Activated naive CD4-positive, alpha-beta T cell treated with anti-CD3 and anti-CD28 coated beads for 36 hours (primary cell): ENCODE results near the gene DDO. TPM values are rescaled to one million over a fixed set of nuclear protein-coding genes. Genes with fewer than 3 reads are reported as not detected.

Experiments
- CTCF ChIA-PET: fragments of 350-600 bp; sonication (Branson Sonifier 250); formaldehyde crosslinking; loops from one replicate; lab custom pipeline; 2021; ENCODE audit warnings: antibody characterized with exemption; lab: Charles Lee
- DNase-seq: peaks from one replicate; pipeline ENCODE4 v3.0.0-alpha.2; 2020
- H3K27ac Mint-ChIP-seq: one replicate; pipeline ENCODE4 v1.8.0; 2021; ENCODE audit warnings: mild to moderate bottlenecking, mixed read lengths
- H3K27me3 Mint-ChIP-seq: one replicate; pipeline ENCODE4 v1.8.0; 2021; ENCODE audit warnings: low read depth, mixed read lengths
- H3K36me3 Mint-ChIP-seq: one replicate; pipeline ENCODE4 v1.8.0; 2021; ENCODE audit warnings: low read depth, mixed read lengths
- H3K4me1 Mint-ChIP-seq: one replicate; pipeline ENCODE4 v1.8.0; 2021; ENCODE audit warnings: low read depth, mixed read lengths
- H3K4me3 Mint-ChIP-seq: one replicate; pipeline ENCODE4 v1.8.0; 2021; ENCODE audit warnings: mild to moderate bottlenecking, moderate library complexity, mixed read lengths
- H3K9me3 Mint-ChIP-seq: one replicate; pipeline ENCODE4 v1.8.0; 2021; ENCODE audit warnings: mixed read lengths
- intact Hi-C: fragments of 100-400 bp; cut with micrococcal nuclease; formaldehyde crosslinking; loops from one replicate; pipeline ENCODE4 v1.15.1; 2023
- total RNA-seq, 2 experiments: library from RNA; stranded (reverse); gene quantifications; one replicate each; pipeline ENCODE4 v1.2.3, GENCODE V29; 2021

Gene DDO
- total RNA-seq, 2 experiments from 2014 or later = not detected

GRCh38 chr6:110390404-110390803 lies 25.0 kb downstream of the DDO start:
- Mint-ChIP-seq H3K4me3 (no peak overlapping the region), H3K27me3 (no peaks in the 10 kb centered on the region), H3K36me3 (no peaks in the 10 kb centered on the region), H3K4me1 (peaks cover 6% of the 10 kb centered on the region), H3K9me3 (no peaks in the 10 kb centered on the region), H3K27ac (no peak overlapping the region)
- DNase-seq = no peak
- intact Hi-C loops = loop anchor here (1.0 kb wide), 1 partner anchor 212 kb away; no protein-coding TSS in a partner anchor
- CTCF ChIA-PET = interaction anchor here (0.6 to 6.2 kb wide), 15 partner anchors 8 to 774 kb away, joined by 3 to 74 read pairs (median 4); partner anchors contain the start of gene WASF1

GRCh38 chr6:110389689-110390382 lies 25.5 kb downstream of the DDO start:
- Mint-ChIP-seq H3K27me3 (no peaks in the 10 kb centered on the region), H3K27ac (no peak overlapping the region), H3K4me3 (no peak overlapping the region), H3K9me3 (no peaks in the 10 kb centered on the region), H3K36me3 (no peaks in the 10 kb centered on the region), H3K4me1 (peaks cover 6% of the 10 kb centered on the region)
- no peak for DNase-seq
- intact Hi-C loops = loop anchor here (1.0 kb wide), 1 partner anchor 212 kb away; no protein-coding TSS in a partner anchor
- CTCF ChIA-PET = interaction anchor here (0.6 to 6.2 kb wide), 18 partner anchors 8 to 773 kb away, joined by 3 to 74 read pairs (median 3); partner anchors contain the start of gene WASF1

- no peaks in the 10 kb centered on the region for H3K27me3 Mint-ChIP-seq
- intact Hi-C loops = no loop called here
- H3K36me3 Mint-ChIP-seq = no peaks in the 10 kb centered on the region
- peaks cover 6% of the 10 kb centered on the region for H3K4me1 Mint-ChIP-seq
- H3K9me3 Mint-ChIP-seq = no peaks in the 10 kb centered on the region
- CTCF ChIA-PET = interaction anchor here (6.2 kb wide), 1 partner anchor 348 kb away, joined by 74 read pairs; no protein-coding TSS in a partner anchor
- no peak overlapping the region for H3K4me3 Mint-ChIP-seq
- H3K27ac Mint-ChIP-seq = no peak overlapping the region
- no peak for DNase-seq
These were observed 27.4 kb downstream of the DDO start for GRCh38 chr6:110387986-110388385.

- no peak overlapping the region for H3K27ac Mint-ChIP-seq
- intact Hi-C loops = no loop called here
- peaks cover 2% of the 10 kb centered on the region for H3K9me3 Mint-ChIP-seq
- CTCF ChIA-PET = interaction anchor here (0.6 to 1.6 kb wide), 4 partner anchors 91 to 858 kb away, joined by 3 to 5 read pairs (median 4); no protein-coding TSS in a partner anchor
- peaks cover 3% of the 10 kb centered on the region for H3K4me1 Mint-ChIP-seq
- H3K4me3 Mint-ChIP-seq = no peak overlapping the region
- no peak for DNase-seq
- no peaks in the 10 kb centered on the region for H3K36me3 Mint-ChIP-seq
- H3K27me3 Mint-ChIP-seq = peaks cover 3% of the 10 kb centered on the region
These were observed 29.9 kb downstream of the DDO start for GRCh38 chr6:110385458-110385863.

- H3K36me3 Mint-ChIP-seq = no peaks in the 10 kb centered on the region
- no peaks in the 10 kb centered on the region for H3K4me1 Mint-ChIP-seq
- H3K4me3 Mint-ChIP-seq = no peak overlapping the region
- H3K27ac Mint-ChIP-seq = no peak overlapping the region
- intact Hi-C loops = no loop called here
- CTCF ChIA-PET = no interaction called here
- no peak for DNase-seq
- H3K9me3 Mint-ChIP-seq = peaks cover 2% of the 10 kb centered on the region
- peaks cover 3% of the 10 kb centered on the region for H3K27me3 Mint-ChIP-seq
These were observed 36.8 kb downstream of the DDO start for GRCh38 chr6:110378552-110378951.

GRCh38 chr6:110369066-110369465 lies 46.3 kb downstream of the DDO start:
- Mint-ChIP-seq H3K4me1 (peaks cover 20% of the 10 kb centered on the region), H3K4me3 (no peak overlapping the region), H3K27me3 (peaks cover 3% of the 10 kb centered on the region), H3K27ac (no peak overlapping the region), H3K36me3 (no peaks in the 10 kb centered on the region), H3K9me3 (no peaks in the 10 kb centered on the region)
- intact Hi-C loops = no loop called here
- no peak for DNase-seq
- CTCF ChIA-PET = no interaction called here

GRCh38 chr6:110368284-110368683 lies 47.1 kb downstream of the DDO start:
- Mint-ChIP-seq H3K27me3 (peaks cover 3% of the 10 kb centered on the region), H3K9me3 (no peaks in the 10 kb centered on the region), H3K4me3 (no peak overlapping the region), H3K4me1 (peaks cover 20% of the 10 kb centered on the region), H3K27ac (no peak overlapping the region), H3K36me3 (no peaks in the 10 kb centered on the region)
- intact Hi-C loops = no loop called here
- CTCF ChIA-PET = no interaction called here
- DNase-seq = no peak

- DNase-seq = no peak
- no peaks in the 10 kb centered on the region for H3K9me3 Mint-ChIP-seq
- H3K27ac Mint-ChIP-seq = no peak overlapping the region
- no peak overlapping the region for H3K4me3 Mint-ChIP-seq
- intact Hi-C loops = no loop called here
- CTCF ChIA-PET = interaction anchor here (1.1 kb wide), 1 partner anchor 190 kb away, joined by 4 read pairs; no protein-coding TSS in a partner anchor
- peaks cover 20% of the 10 kb centered on the region for H3K4me1 Mint-ChIP-seq
- no peaks in the 10 kb centered on the region for H3K36me3 Mint-ChIP-seq
- H3K27me3 Mint-ChIP-seq = peaks cover 3% of the 10 kb centered on the region
These were observed 47.5 kb downstream of the DDO start for GRCh38 chr6:110367825-110368224.

- H3K4me1 Mint-ChIP-seq = peaks cover 20% of the 10 kb centered on the region
- H3K27me3 Mint-ChIP-seq = peaks cover 4% of the 10 kb centered on the region
- DNase-seq = no peak
- no peaks in the 10 kb centered on the region for H3K36me3 Mint-ChIP-seq
- intact Hi-C loops = no loop called here
- CTCF ChIA-PET = interaction anchor here (1.1 kb wide), 2 partner anchors 189 to 328 kb away, joined by 3 to 4 read pairs; no protein-coding TSS in a partner anchor
- H3K27ac Mint-ChIP-seq = no peak overlapping the region
- H3K9me3 Mint-ChIP-seq = no peaks in the 10 kb centered on the region
- no peak overlapping the region for H3K4me3 Mint-ChIP-seq
These were observed 48.4 kb downstream of the DDO start for GRCh38 chr6:110366975-110367374.

GRCh38 chr6:110366256-110366655 lies 49.1 kb downstream of the DDO start:
- intact Hi-C loops = no loop called here
- Mint-ChIP-seq H3K27me3 (peaks cover 4% of the 10 kb centered on the region), H3K9me3 (no peaks in the 10 kb centered on the region), H3K4me3 (no peak overlapping the region), H3K36me3 (no peaks in the 10 kb centered on the region), H3K27ac (no peak overlapping the region), H3K4me1 (peaks cover 20% of the 10 kb centered on the region)
- CTCF ChIA-PET = interaction anchor here (0.6 to 1.1 kb wide), 3 partner anchors 24 to 327 kb away, joined by 3 to 5 read pairs (median 4); no protein-coding TSS in a partner anchor
- peak; percentile 17 for DNase-seq

- DNase-seq = no peak
- Mint-ChIP-seq H3K9me3 (no peaks in the 10 kb centered on the region), H3K27me3 (peaks cover 4% of the 10 kb centered on the region), H3K36me3 (no peaks in the 10 kb centered on the region), H3K27ac (no peak overlapping the region), H3K4me3 (no peak overlapping the region), H3K4me1 (peaks cover 20% of the 10 kb centered on the region)
- CTCF ChIA-PET = interaction anchor here (0.6 to 1.4 kb wide), 2 partner anchors 27 to 73 kb away, joined by 3 to 5 read pairs; no protein-coding TSS in a partner anchor
- intact Hi-C loops = no loop called here
These were observed 50.8 kb downstream of the DDO start for GRCh38 chr6:110364364-110365105.

GRCh38 chr6:110363748-110364147 lies 51.6 kb downstream of the DDO start:
- H3K9me3 Mint-ChIP-seq = no peaks in the 10 kb centered on the region

More at GRCh38 chr6:110363748-110364147, 51.6 kb downstream of the DDO start:
- CTCF ChIA-PET = no interaction called here
- H3K36me3 Mint-ChIP-seq = no peaks in the 10 kb centered on the region
- DNase-seq = no peak
- peaks cover 20% of the 10 kb centered on the region for H3K4me1 Mint-ChIP-seq
- peaks cover 10% of the 10 kb centered on the region for H3K27me3 Mint-ChIP-seq
- no peak overlapping the region for H3K27ac Mint-ChIP-seq
- intact Hi-C loops = no loop called here
- no peak overlapping the region for H3K4me3 Mint-ChIP-seq
